HG02870 (cell line): Measurements from ENCODE around the gene RGL1.
A peak's percentile ranks its signal among the peaks of the same experiment; 100 is the strongest.

Source experiments
- ATAC-seq: cut with Tn5 transposase; IDR thresholded peaks from one replicate; pipeline ENCODE4 v1.9.1; 2021; ENCODE audit warnings: mild to moderate bottlenecking, moderate library complexity; ENCODE audit not compliant: unreplicated experiment

The RGL1 gene

DNA sequence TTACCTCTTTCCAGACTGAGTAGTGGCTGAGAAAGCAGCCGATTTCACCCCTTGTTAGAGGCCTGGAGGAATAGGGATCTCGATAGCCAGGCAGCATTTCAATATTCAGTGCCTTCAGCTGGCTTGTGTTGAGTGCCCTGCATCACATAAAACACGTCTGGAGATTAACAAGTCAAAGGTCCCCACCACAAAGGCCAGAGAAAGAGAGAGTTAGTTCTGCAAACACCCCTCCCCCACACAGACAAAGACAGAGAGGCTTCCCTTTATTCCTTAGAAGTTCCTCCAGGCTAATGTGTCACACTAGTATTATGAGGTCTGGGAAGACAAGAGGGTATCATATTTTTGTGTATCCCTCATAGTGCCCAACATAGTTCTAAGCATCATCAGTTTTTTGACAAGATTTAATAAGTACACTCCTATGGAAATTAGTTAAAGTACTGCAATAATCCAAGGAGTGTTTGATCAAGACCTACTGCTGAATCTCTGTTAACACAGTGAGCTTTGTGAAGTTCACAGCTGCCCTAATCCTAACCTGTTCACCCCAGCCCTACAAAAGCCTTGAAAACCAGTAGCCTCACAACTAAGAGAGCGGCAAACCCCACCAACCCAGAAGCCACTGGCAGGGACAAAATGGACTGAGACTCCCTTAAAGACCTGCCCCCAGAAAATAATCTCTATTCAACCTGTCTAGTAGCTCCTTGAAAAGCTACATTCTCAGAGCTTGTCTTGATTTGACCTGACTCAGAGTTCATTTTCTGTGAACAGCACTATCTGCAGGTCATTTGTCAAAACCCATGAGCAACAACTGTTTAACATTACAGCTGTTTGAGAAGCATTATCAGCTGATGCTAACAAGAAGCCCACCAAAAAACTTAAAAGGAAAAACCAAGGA, 140.8 kb downstream of the RGL1 start:
- ATAC-seq = no peak

DNA sequence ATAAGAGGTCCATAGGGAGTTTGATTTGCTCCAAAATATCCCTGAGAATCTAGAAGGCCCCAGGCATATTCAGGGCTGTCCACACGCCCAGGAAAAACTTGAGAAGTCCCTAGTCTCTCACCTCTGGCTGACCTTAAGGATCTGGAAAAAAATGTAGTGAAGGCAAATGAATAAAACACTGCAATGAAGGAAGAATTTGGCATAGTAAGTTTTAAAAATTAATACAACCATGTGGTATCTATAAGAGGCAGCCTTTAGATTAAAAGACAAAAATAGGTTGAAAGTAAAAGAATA, 141.3 kb downstream of the RGL1 start:
- no peak for ATAC-seq

DNA sequence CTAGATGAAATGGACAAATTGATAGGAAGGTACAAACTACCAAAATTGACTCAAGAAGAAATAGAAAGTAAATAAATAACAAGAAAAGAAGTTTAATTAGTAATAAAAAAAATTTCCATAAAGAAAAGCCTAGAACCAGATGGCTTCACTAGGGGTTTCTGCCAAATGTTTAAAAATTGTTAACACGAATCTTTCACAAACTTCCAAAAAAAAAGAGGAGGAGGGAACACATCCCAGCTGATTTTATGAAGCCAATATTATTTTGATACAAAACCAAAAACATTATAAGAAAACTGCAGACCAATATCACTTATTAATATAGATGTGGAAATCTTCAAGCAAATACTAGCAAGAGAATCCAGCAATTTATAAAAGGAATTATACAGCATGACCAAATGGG, 143.1 kb downstream of the RGL1 start:
- ATAC-seq = no peak

DNA sequence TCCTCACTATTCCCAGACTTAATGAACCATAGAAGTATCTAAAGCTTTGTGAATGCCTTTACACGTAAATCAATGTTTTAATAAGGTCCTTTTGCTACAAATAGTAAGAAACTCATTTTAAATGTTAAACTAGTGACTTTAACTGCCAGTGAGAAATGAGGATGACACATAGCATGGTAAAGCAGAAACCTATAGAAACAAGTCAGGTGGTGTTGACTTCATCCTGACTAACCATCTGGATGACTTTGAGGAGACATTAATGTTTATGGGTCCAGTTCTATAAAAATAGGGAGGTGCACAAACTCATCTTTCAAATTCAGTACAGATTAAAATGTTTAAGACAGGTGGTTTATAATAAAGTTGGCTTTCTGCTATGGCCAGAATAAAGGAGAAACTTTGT, 147.2 kb downstream of the RGL1 start:
- no peak for ATAC-seq

DNA sequence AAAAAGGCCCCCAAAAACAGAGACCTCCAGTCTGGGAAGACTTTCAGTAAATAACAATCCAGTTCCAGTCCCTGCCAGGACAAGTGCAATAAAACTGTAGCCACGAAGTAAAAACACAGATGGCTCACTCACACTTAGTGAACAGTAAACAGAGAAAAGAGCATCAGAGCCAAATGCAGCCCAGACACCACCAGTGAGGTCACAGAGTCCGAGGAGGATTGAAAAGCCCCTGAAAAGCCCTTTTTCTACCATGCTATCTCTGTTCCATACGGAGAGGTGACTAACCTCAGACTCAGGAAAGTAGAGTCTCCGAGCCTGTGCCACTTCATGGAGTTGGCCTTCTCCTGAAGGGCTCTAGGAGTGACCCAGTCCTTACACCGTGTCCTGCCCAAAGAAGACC, 148.1 kb downstream of the RGL1 start:
- no peak for ATAC-seq

DNA sequence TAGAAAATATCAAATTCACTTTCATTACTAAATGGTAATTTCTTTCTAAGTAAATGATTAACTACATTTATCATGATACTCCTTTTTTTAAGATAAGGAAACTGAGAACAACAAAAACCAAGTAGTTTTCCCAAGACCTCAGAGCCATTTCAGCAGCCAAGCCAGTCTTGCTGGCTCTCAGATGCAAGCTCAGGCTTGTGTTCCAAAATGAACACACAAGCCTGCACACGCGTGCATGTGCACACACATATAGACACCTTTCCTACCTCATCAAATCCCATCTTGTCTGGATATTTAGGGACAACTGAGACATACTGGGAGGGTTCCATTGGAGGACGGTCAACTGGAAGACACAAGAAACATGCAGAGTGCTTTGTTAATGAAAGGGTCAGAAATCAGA, 149.6 kb downstream of the RGL1 start:
- ATAC-seq = no peak

DNA sequence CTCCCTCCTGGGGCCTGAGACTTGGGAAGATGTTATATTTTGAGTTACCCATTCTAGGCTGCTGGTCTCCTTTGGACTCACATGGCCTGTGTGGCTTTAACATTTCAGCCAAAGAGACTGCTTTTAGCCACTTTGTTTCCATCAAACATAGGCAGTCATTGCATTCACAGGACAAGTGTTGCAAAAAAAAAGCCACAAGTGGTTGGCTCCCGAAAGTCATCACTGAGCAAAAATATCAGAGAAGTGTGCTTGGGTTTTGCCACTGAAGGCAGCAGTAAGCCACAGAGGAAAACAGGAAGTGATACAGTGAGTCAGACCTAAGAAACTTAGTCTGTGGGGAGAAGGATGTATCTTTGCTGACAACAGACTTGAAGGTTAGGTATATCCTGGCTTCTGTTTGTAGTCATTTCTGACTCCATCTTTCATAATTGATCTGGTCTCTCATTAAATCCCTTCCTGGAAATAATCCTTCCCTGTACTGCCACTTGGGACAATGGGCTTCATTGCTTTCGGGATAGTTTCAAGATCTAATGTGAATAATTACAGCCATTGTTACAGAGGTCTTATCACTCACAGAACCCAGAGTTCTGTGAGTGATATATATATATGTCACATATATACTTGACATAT, 151.8 kb downstream of the RGL1 start:
- peak; percentile 100 for ATAC-seq

DNA sequence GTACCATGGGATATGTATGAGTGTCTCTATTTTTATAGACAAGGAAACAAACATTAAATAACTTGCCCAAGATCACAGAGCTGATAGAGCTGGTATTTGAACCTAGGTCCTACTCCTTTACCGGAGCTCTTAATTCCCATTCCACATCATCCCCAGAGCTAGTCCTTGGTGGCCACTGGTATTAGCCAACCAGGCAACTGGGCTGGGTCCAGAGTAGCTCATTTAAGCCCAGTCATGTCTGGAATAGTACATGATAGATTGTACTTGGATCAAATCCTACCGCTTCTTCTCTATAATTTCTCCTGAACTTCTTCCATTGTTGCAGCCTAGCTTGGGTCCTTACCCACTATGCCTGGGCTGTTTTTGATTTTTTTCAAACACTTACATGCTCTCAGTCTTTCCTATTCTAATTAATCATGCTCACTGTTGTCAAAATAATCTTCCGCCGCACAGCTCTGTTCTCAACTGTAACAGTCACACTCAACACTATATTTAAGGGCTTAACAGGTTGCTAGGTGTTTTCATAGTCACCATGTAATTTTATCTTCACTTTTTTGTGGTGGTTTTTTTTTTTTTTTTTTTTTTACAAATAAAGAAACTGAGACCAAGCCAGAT, 152.4 kb downstream of the RGL1 start:
- ATAC-seq = no peak

DNA sequence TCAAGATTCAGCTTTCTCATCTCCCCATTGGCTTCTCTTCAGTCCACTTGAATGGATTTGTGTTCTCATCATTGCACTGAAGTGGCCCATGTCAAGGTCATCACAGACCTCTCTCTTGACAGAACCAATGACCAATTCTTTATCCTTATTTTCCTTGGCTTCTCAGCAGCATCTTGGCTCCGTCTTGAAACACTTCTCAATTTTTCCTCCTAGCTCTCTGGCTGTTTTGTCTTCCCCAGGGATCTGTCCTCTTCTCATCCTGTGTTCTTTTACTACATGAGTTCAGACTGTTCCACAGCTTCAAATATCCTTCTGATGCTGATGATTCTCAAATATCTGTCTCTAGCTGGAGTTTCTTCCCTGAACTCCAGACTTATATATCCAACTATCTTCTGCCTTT, 154.0 kb downstream of the RGL1 start:
- no peak for ATAC-seq

DNA sequence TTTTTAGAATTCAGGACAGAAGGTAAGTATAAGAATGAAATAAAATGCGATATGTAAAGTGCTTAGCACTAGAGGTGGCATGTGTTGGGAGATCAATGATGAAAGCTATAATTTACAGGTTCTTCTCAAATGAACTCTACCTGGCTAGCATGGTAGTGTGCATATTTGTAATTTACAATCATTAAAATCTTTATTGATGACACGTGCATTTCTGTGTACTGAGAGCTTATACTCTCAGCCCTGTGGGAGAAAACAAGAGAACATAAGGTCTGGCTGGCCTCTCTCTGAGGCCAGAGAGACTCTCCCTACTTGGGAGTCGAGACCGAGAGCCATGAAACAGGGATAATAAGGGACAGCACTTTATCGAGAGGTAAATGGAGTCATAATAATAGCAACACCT, 156.2 kb downstream of the RGL1 start:
- ATAC-seq = no peak

DNA sequence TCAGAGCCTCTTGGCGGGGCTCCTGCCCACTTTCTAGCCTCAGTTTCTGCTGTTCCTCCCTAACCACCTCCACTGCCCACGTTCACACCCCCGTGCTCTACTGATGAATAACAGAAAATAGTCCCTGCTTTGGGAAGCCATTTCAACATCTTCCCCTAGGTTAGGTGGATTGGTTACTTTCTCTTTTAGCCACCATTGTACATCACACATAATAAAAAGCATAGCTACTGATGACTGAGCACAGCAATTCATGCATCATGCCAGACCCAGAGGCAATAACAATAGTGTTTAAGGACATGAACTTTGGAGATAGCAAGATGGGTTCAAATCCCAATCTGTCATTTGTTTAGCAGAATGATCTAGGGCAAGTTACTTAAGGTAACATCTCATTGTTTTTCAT, 158.0 kb downstream of the RGL1 start:
- ATAC-seq = no peak

DNA sequence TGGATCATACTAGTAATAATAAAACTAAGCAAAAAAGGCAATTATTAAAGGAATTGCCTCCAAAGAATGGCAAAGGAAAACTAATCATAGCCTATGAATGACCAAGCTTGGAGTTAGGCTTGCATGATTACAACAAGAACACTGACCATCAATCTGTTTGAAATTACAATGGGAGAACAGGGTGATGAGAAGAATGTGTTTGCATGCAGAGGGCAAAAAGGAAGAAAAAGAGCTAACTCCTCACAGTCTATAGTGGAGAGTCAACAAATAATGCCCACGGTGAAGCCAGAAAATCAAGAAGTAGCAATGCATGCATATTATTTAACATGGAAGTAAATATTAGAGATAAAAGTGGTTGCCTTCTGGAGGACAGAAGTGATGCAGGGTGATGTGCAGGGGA, 160.8 kb downstream of the RGL1 start:
- no peak for ATAC-seq

DNA sequence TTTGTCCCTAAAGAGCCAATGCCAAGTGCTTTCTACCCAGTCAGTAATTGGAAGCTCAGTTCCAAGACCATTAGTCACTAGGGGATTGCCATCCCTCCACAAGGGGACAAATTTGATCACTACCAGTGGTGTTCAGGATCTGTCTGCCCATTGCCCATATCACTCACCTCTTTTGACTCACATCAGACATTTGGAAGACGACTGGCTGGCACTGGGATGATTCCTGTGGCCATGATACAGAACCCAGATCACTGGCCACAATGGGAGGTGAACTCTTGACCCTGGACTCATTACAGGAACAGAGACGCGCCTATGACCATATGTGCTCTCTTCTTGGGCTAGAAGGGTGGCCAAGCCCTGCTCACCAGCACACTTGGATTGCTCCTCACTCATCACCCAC, 161.6 kb downstream of the RGL1 start:
- ATAC-seq = no peak

DNA sequence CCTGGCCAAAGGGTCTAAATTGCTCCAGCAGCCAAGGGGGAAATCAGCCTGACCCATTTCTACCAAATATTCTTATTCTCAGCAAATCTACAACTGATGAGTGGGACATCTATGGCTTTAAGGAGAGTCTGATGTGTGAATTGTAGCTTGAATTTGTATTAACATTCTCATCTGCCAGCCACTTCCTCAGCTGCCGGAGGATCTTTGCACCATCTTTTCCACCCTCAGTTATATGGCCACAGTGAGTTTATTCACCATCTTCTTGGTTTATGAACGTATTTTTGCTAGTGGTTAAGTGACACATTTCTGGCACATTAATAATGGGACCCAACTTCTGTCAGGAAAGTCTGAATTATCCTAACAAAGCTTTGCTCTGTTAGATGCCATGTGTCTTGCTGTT, 163.0 kb downstream of the RGL1 start:
- no peak for ATAC-seq

DNA sequence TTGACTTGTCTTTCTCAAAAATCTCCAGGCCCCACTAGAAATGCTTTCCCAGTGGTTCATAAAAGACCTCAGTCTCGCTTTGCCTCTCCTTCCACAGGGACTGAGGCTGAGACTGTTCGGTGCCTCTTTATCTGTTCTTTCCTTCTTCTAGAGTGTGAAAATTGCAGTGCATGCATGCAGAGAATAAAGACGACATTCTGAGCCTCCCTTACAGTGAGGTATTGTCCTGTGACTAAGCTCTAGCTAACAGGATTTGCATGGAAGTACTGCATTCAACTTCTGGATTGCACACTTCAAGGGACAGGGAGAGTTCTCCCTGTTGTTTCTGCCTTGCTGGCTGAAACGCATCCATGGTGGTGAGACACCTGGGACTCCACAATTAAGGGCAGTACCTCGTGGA, 163.5 kb downstream of the RGL1 start:
- no peak for ATAC-seq

DNA sequence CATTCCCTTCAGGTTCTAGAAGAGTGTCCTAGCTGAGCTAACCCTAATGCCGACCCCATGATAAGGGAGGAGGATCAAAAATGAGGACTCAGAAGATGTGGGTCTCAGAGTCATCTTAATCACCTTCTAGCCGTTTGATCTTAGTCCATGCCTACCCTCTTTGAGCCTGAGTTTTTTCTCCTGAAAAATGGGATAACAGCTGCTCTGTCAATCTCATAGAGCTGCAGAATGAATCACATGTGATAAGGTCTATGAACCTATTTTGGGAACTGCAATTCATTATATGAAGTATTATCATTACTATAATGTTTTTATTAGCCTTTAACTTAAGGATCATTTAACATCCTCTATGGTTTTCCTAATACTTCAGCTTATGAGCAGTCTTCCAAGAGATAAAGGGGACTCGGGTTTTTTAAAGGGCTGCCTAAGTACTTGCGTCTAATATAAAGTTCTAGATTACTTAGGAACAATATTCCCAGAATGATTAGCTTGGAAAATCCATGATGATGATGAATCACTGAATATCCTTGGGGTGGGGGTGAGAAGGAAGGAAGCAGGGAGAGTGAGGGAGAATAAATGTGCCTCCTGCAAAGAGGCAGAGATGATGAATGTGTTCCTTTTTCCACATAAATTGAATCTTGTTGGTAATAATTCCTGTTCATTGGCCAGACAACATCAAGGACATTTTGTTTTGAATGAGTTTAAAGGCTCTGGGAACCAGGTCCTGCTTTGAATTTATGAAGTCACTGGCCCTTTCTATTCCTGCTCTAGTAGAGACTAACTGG, 165.8 kb downstream of the RGL1 start:
- ATAC-seq = no peak

DNA sequence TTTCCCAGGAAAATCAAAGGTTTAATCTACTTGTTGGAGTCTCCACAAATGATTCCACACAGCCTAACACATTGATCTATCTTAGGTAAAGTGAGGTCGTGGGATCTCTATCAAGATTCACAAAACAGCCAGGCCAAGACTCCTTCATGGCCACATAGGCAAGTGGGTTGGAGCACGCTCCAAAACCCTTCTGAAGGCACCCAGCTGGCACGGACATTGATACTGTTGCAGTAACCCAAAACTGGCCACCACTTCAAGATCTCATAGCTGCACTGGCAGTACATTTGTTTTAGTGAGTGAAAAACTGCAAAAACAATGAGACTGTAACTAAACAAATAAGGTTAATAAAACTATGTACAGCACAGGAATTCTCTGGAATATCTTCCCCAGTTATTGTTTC, 170.7 kb downstream of the RGL1 start:
- no peak for ATAC-seq

DNA sequence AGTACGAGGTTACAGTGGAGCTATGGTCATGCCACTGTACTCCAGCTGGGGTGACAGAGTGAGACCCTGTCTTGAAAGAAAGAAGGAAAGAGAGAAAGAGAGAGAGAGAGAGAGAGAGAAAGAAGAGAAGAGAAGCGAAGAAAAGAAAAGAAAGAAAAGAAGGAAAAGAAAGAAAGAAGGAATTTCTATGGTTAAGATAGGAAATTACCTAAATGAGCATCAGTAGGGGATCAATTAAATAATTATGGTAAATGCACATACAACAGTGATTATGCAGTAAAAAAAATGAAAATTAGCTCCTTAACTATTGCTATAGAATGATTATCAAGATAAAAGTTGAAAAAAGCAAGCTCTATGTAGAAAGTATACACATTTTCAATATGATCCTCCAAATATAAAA, 172.8 kb downstream of the RGL1 start:
- no peak for ATAC-seq
